RWPE2 (cell line): ENCODE data around the gene SYT15.

Experiments used
- ATAC-seq: fragments of 200-7000 bp; cut with Tn5 transposase; 3 replicates; pipeline ENCODE4 v1.9.1; 2021; ENCODE audit warnings: low read depth
- DNase-seq: peaks from one replicate; pipeline ENCODE4 v3.0.0-alpha.2; 2020; ENCODE audit warnings: low spot score
- H3K27ac ChIP-seq: fragments of 450-650 bp; 2 replicates; pipeline ENCODE4 v1.5.1; 2017; ENCODE audit warnings: mild to moderate bottlenecking; ENCODE audit not compliant: poor library complexity, severe bottlenecking
- H3K27me3 ChIP-seq: fragments of 250-450 bp; sonication (Bioruptor Pico); 2 replicates; pipeline ENCODE4 v1.5.1; 2021; ENCODE audit warnings: mild to moderate bottlenecking, moderate library complexity; ENCODE audit not compliant: insufficient read depth, poor library complexity, severe bottlenecking
- H3K36me3 ChIP-seq: fragments of 250-450 bp; sonication (Bioruptor Pico); 2 replicates; pipeline ENCODE4 v1.5.1; 2020; ENCODE audit warnings: low read depth, mild to moderate bottlenecking, moderate library complexity
- H3K4me1 ChIP-seq: fragments of 250-450 bp; sonication (Bioruptor Pico); 2 replicates; pipeline ENCODE4 v1.5.1; 2021; ENCODE audit warnings: mild to moderate bottlenecking, moderate library complexity; ENCODE audit not compliant: insufficient read depth, poor library complexity, severe bottlenecking
- H3K4me3 ChIP-seq: fragments of 250-450 bp; sonication (Bioruptor Pico); 2 replicates; pipeline ENCODE4 v1.5.1; 2021; ENCODE audit warnings: mild to moderate bottlenecking, moderate library complexity; ENCODE audit not compliant: severe bottlenecking
- H3K9me3 ChIP-seq: fragments of 250-450 bp; sonication (Bioruptor Pico); 2 replicates; pipeline ENCODE4 v1.5.1; 2021; ENCODE audit warnings: mild to moderate bottlenecking, moderate library complexity; ENCODE audit not compliant: severe bottlenecking
- TF ChIP-seq, protein P1 (sequence below): fragments of 450-650 bp; IDR thresholded peaks from one replicate; pipeline ENCODE4 v1.5.1; 2017; ENCODE audit warnings: mild to moderate bottlenecking, moderate library complexity; ENCODE audit not compliant: poor library complexity, severe bottlenecking

Gene SYT15

DNA sequence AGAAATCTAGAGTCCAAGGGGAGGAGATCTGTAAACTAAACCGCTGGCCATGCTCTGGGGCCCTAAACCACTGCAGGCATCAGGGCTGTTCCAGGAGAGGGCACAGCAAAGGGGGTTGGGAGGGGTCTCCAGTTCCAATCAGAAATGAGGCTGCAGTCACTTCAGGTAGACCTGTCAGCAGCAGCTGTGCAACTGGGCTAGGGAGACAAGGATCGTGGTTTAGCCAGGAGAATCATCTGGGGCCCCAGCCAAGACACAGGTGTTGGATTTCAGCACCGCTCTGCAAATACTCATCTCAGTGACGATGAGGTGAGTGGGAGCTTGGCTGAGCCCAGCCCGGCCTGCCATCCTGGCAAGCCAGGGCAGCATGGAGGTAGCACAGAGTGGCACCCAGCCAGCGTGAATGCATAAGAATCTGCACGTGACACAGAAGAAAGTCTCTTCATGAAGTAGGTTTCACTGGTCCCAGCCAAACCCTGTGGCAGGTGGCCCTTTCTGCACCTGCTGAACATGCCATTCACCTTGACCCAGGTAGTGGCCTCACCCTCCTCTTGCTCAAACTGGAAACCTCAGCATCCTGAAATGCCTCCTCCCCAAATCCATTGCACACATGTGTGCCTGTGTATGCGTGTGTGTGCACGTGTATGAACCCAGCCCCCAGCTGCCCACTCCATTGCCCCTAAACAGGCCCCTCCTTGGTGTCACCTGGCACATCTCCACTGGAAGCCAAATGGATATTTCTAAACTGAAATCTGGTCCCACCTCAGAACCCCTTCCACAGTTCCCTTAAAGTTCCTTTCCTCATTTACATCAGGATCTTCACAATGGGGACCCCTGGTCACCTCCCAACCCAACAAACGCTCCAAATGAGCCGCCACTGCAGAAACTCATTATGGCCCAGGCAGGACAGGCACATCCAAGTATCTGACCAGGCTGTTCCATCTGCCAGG lies 32.1 kb upstream of the SYT15 start:
- Histone ChIP-seq H3K9me3 (no peaks in the 10 kb centered on the region), H3K27me3 (no peaks in the 10 kb centered on the region), H3K36me3 (no peaks in the 10 kb centered on the region), H3K4me1 (no peaks in the 10 kb centered on the region), H3K27ac (no peak overlapping the region), H3K4me3 (no peak overlapping the region)
- DNase-seq (peak; percentile 79), ATAC-seq (peak; percentile 55)
- TF ChIP-seq, protein P1, sequence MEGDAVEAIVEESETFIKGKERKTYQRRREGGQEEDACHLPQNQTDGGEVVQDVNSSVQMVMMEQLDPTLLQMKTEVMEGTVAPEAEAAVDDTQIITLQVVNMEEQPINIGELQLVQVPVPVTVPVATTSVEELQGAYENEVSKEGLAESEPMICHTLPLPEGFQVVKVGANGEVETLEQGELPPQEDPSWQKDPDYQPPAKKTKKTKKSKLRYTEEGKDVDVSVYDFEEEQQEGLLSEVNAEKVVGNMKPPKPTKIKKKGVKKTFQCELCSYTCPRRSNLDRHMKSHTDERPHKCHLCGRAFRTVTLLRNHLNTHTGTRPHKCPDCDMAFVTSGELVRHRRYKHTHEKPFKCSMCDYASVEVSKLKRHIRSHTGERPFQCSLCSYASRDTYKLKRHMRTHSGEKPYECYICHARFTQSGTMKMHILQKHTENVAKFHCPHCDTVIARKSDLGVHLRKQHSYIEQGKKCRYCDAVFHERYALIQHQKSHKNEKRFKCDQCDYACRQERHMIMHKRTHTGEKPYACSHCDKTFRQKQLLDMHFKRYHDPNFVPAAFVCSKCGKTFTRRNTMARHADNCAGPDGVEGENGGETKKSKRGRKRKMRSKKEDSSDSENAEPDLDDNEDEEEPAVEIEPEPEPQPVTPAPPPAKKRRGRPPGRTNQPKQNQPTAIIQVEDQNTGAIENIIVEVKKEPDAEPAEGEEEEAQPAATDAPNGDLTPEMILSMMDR: no peak

DNA sequence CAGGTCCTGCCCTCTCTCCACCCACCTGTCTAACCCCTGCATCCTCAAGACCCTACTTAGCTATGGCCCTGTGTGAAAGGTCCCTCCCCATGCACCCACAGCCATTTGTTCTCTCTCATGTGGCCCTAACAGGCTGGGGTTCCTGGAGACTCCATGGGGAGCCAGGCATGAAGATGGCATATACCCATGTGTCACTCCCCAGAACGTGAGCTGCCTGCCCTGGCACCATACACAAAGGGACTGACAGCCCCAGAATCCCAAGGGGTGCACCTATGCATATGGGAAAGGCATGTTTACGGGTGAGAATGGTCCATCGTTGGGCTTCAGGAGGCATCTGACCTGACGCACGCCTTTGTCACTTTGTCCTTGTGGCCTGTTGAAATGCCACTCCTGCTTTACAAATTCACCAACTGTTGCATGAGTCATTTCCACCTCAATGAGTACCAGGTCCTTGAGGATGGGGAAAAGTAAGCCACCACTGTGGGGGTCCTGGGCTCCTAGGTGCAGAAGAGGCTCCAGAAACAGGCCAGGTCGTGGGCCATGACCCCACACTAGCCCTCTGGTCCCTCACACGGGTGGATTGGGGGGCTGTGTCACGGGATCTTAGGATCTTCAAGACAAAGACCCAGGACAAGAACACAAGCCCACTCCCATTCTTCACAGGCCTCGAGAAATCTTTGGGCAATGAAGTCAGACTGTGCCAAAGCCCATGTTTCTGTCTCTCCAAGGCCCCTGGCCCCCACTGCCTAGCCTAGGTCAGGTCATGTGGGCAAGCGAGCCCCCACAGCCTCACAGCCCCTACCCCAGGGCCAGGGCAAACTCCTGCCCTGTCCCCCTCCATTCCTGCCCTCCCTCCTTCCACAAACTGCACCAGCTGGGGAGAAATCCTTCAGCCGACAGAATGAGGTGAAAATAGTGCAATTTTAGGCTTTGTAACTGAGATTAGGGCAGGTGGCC lies 31.1 kb upstream of the SYT15 start:
- TF ChIP-seq, protein P1: no peak
- no peaks in the 10 kb centered on the region for H3K9me3 ChIP-seq
- H3K27ac ChIP-seq: no peak overlapping the region
- H3K4me3 ChIP-seq: no peak overlapping the region
- no peaks in the 10 kb centered on the region for H3K27me3 ChIP-seq
- no peaks in the 10 kb centered on the region for H3K36me3 ChIP-seq
- DNase-seq: peak; percentile 69
- H3K4me1 ChIP-seq: no peaks in the 10 kb centered on the region
- ATAC-seq: no peak

GRCh38 chr10:46548498-46549090 lies 30.3 kb upstream of the SYT15 start:
- TF ChIP-seq, protein P1: no peak
- Histone ChIP-seq H3K27me3 (no peaks in the 10 kb centered on the region), H3K9me3 (no peaks in the 10 kb centered on the region), H3K27ac (no peak overlapping the region), H3K4me3 (no peak overlapping the region), H3K36me3 (no peaks in the 10 kb centered on the region), H3K4me1 (no peaks in the 10 kb centered on the region)
- DNase-seq (peak; percentile 73), ATAC-seq (0 out of 3 replicates have a peak, but pooled peaks have one; percentile 5)

GRCh38 chr10:46549171-46550075 lies 29.5 kb upstream of the SYT15 start:
- ATAC-seq: no peak

More at GRCh38 chr10:46549171-46550075, 29.5 kb upstream of the SYT15 start:
- H3K4me3 ChIP-seq: no peak overlapping the region
- TF ChIP-seq, protein P1: no peak
- no peaks in the 10 kb centered on the region for H3K36me3 ChIP-seq
- no peaks in the 10 kb centered on the region for H3K27me3 ChIP-seq
- peak; percentile 82 for DNase-seq
- H3K27ac ChIP-seq: no peak overlapping the region
- H3K4me1 ChIP-seq: no peaks in the 10 kb centered on the region
- no peaks in the 10 kb centered on the region for H3K9me3 ChIP-seq
